Activated CD8-positive, alpha-beta T cell treated with anti-CD3 and anti-CD28 coated beads for 36 hours (primary cell): ENCODE measurements around the gene HMX1. TPM values are rescaled to one million over a fixed set of nuclear protein-coding genes. Genes with fewer than 3 reads are reported as not detected.

ENCODE experiments used
- ATAC-seq: fragments of 200-7000 bp; cut with Tn5 transposase; one replicate; pipeline ENCODE4 v1.10.0; 2021; ENCODE audit warnings: mild to moderate bottlenecking, moderate library complexity
- CTCF ChIA-PET: fragments of 350-600 bp; sonication (Branson Sonifier 250); formaldehyde crosslinking; loops from one replicate; lab custom pipeline; 2021; ENCODE audit warnings: antibody characterized with exemption; lab: Charles Lee
- POLR2A ChIA-PET: fragments of 350-600 bp; sonication (Branson Sonifier 250); formaldehyde crosslinking; loops from one replicate; lab custom pipeline; 2021; ENCODE audit warnings: antibody characterized with exemption; lab: Charles Lee
- DNase-seq: peaks from one replicate; pipeline ENCODE4 v3.0.0-alpha.2; 2020
- H3K27ac Mint-ChIP-seq: one replicate; pipeline ENCODE4 v1.8.0; 2021; ENCODE audit warnings: mild to moderate bottlenecking, mixed read lengths
- H3K27me3 Mint-ChIP-seq: one replicate; pipeline ENCODE4 v1.8.0; 2021; ENCODE audit warnings: mixed read lengths
- H3K36me3 Mint-ChIP-seq: one replicate; pipeline ENCODE4 v1.8.0; 2021; ENCODE audit warnings: low read depth, mixed read lengths
- H3K4me1 Mint-ChIP-seq: one replicate; pipeline ENCODE4 v1.8.0; 2021; ENCODE audit warnings: low read depth, mixed read lengths
- H3K4me3 Mint-ChIP-seq: one replicate; pipeline ENCODE4 v1.8.0; 2021; ENCODE audit warnings: mild to moderate bottlenecking, moderate library complexity, mixed read lengths
- H3K9me3 Mint-ChIP-seq: one replicate; pipeline ENCODE4 v1.8.0; 2021; ENCODE audit warnings: mixed read lengths
- CTCF ChIP-seq: fragments of 200-600 bp; IDR thresholded peaks from one replicate; pipeline ENCODE4 v1.8.0; 2022; ENCODE audit warnings: antibody characterized with exemption, mild to moderate bottlenecking
- intact Hi-C: fragments of 100-400 bp; cut with micrococcal nuclease; formaldehyde crosslinking; loops from one replicate; pipeline ENCODE4 v1.10.0; 2022
- total RNA-seq, 2 experiments: library from RNA; stranded (reverse); gene quantifications; one replicate each; pipeline ENCODE4 v1.2.3, GENCODE V29; 2021

HMX1 gene
- total RNA-seq, 2 experiments from 2014 or later, result not detected

DNA sequence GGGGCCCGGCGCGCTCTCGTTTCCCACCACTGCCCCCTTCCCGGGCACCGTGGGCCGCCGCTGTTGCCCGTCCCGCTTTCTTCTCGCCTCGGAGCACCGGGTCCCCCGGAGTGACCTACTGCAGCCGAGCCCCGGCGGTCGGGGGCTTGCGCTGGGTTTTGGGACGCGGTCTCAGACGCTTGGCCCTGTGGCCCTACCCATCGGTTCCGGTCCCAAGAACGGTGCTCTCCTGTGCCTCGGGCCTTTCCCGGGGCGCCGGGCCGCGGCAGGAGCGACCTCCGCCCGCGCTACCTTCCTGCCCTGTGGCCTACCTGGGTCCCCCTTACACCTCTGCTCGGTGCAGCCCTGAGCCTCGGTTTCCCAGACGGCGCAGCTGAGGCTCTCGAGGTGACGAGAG lies 21.6 kb upstream of the HMX1 start:
- no peak for TF ChIP-seq CTCF
- H3K9me3 Mint-ChIP-seq, result no peaks in the 10 kb centered on the region
- no peak overlapping the region for H3K27ac Mint-ChIP-seq
- no peaks in the 10 kb centered on the region for H3K4me1 Mint-ChIP-seq
- no peak for ATAC-seq
- H3K36me3 Mint-ChIP-seq, result no peaks in the 10 kb centered on the region
- CTCF ChIA-PET, result no interaction called here
- POLR2A ChIA-PET, result no interaction called here
- intact Hi-C loops, result no loop called here
- no peak overlapping the region for H3K4me3 Mint-ChIP-seq
- H3K27me3 Mint-ChIP-seq, result peaks cover 48% of the 10 kb centered on the region
- no peak for DNase-seq

GRCh38 chr4:8892556-8893226 lies 21.1 kb upstream of the HMX1 start:
- H3K27ac Mint-ChIP-seq, result no peak overlapping the region
- CTCF ChIA-PET, result no interaction called here

DNA sequence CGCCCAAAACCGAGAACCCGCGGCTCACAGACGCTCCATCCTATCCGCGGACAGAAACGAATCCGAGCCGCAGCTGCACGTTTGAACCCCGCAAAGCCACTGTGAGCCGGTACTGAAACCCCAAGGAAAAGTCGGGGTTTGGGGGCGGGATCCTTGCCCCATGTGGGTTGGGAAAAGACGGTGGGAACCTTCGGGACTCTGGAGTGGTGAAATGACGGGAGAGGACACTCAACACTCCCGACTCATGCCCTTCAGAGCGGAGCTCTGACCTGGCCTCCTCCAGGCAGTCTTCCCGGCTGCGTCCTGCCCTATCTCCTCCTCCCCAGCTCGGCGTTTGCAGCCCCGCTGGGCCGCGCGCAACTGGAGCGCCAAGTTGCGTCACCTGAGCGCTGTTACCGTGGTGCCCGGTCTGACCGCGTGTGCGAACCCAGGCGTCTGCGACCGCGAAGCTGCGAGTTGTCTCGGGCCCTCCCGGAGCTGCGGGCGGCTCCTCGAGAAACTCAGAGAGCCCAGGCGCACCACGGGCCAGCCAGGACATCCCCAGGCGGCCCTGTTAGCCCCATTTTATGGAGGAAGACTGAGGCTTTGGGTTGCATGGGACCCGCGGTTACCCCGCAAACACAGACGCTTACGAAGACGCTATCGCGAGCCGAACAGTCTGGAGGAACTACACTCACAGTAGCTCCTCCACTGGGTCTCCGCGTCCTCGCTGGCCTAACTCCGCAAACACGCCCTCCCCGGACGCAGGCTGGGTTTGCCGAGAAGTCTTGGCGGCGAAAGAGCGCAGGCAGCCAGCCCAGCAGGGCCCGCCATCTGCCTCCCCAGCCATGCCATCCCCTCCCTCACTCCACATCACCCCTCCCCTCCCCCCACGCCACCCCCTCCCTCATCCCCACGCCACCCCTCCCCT lies 20.3 kb upstream of the HMX1 start:
- Mint-ChIP-seq H3K27me3 (peaks cover 52% of the 10 kb centered on the region), H3K9me3 (peaks cover 2% of the 10 kb centered on the region), H3K27ac (no peak overlapping the region), H3K4me3 (no peak overlapping the region), H3K36me3 (no peaks in the 10 kb centered on the region), H3K4me1 (no peaks in the 10 kb centered on the region)
- DNase-seq (no peak), ATAC-seq (no peak)
- TF ChIP-seq CTCF, result no peak
- intact Hi-C loops, result no loop called here
- ChIA-PET CTCF (no interaction called here), POLR2A (no interaction called here)

More at GRCh38 chr4:8892556-8893226, 21.1 kb upstream of the HMX1 start:
- no peaks in the 10 kb centered on the region for H3K36me3 Mint-ChIP-seq
- H3K9me3 Mint-ChIP-seq, result no peaks in the 10 kb centered on the region
- no peaks in the 10 kb centered on the region for H3K4me1 Mint-ChIP-seq
- H3K27me3 Mint-ChIP-seq, result peaks cover 49% of the 10 kb centered on the region
- no peak for DNase-seq
- no peak for TF ChIP-seq CTCF
- ATAC-seq, result no peak
- H3K4me3 Mint-ChIP-seq, result no peak overlapping the region
- intact Hi-C loops, result no loop called here
- POLR2A ChIA-PET, result no interaction called here

DNA sequence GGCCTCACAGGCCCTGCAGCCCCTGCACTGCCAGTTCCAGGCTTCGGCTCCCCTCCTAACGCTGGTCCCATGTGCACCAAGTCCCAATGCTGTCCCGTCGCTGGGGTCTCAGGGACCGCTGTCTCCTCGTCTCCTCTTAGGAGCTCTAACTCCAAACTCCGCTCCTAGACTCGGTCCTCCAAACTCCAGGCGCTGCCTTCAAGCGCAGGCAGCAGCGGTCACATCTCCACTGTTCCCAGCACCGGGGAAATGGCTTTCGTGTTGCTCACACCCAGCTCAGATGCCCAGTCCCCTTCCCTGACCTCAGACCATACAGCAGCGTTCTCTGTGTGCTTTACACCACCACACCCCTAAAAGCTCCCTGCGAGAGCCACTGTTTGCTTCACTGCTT lies 19.6 kb upstream of the HMX1 start:
- intact Hi-C loops, result no loop called here
- TF ChIP-seq CTCF, result no peak
- Mint-ChIP-seq H3K4me3 (no peak overlapping the region), H3K27me3 (peaks cover 56% of the 10 kb centered on the region), H3K4me1 (no peaks in the 10 kb centered on the region), H3K27ac (no peak overlapping the region), H3K36me3 (no peaks in the 10 kb centered on the region), H3K9me3 (peaks cover 7% of the 10 kb centered on the region)
- CTCF ChIA-PET, result interaction anchor here (0.7 kb wide), 1 partner anchor 15 kb away, joined by 3 read pairs; no protein-coding TSS in a partner anchor
- POLR2A ChIA-PET, result no interaction called here
- DNase-seq, result no peak
- no peak for ATAC-seq

GRCh38 chr4:8888856-8889255 lies 17.2 kb upstream of the HMX1 start:
- ATAC-seq (no peak), DNase-seq (no peak)
- no peaks in the 10 kb centered on the region for H3K36me3 Mint-ChIP-seq
- H3K27ac Mint-ChIP-seq, result no peak overlapping the region
- H3K4me3 Mint-ChIP-seq, result no peak overlapping the region
- peaks cover 7% of the 10 kb centered on the region for H3K9me3 Mint-ChIP-seq
- POLR2A ChIA-PET, result no interaction called here
- TF ChIP-seq CTCF, result no peak
- CTCF ChIA-PET, result no interaction called here
- peaks cover 56% of the 10 kb centered on the region for H3K27me3 Mint-ChIP-seq
- no peaks in the 10 kb centered on the region for H3K4me1 Mint-ChIP-seq
- intact Hi-C loops, result no loop called here
